Measurements from ENCODE around the gene GRHL1. TPM values are rescaled to one million over a fixed set of nuclear protein-coding genes. Genes with fewer than 3 reads are reported as not detected.

Gene GRHL1
- total and polyA plus RNA-seq, 2 experiments from 2014 or later, result 2.9 to 4.2 TPM

GRCh38 chr2:9941196-9941995, 10.1 kb upstream of the GRHL1 start:
- Histone ChIP-seq H3K36me3 (ENCODE audit: insufficient read depth) (no peaks in the 10 kb centered on the region), H3K27ac (ENCODE audit: low read depth) (no peak overlapping the region), H3K4me2 (no peak overlapping the region), H3K79me2 (replicated peaks; ENCODE audit: insufficient read depth) (no peaks in the 10 kb centered on the region), H3K9me2 (ENCODE audit: insufficient read depth) (no peaks in the 10 kb centered on the region), H3K27me3 (ENCODE audit: insufficient read depth) (no peaks in the 10 kb centered on the region), H3K4me1 (ENCODE audit: insufficient read depth) (peaks cover 9% of the 10 kb centered on the region; the same call in 1 of the 2 replicates), H3F3A (replicated peaks; ENCODE audit: low read depth) (no peaks in the 10 kb centered on the region), H3K4me3 (no peak overlapping the region), H2AFZ (peak overlapping the region; percentile 72; the same call in 1 of the 2 replicates), H4K20me1 (replicated peaks; ENCODE audit: insufficient read depth) (no peaks in the 10 kb centered on the region)
- ATAC-seq, result peak; percentile 57
- Mint-ChIP-seq H3K4me3 (no peak overlapping the region), H3K9me3 (no peaks in the 10 kb centered on the region), H3K27me3 (ENCODE audit: insufficient read depth, low read depth, poor library complexity) (peaks cover 3% of the 10 kb centered on the region), H3K4me1 (peaks cover 26% of the 10 kb centered on the region), H3K36me3 (ENCODE audit: low read depth) (no peaks in the 10 kb centered on the region), H3K27ac (no peak overlapping the region)
- TF ChIP-seq POLR2AphosphoS5 (IDR thresholded peaks at IDR 0.05; ENCODE audit: low read depth), result no peak
- TF ChIP-seq ETS1 (IDR thresholded peaks at IDR 0.05), result no peak
- no peak for TF ChIP-seq CTCF (conservative IDR thresholded peaks at IDR 0.05; ENCODE audit: low read depth in 2 of 2)
- no peak for TF ChIP-seq ZNF114 (CRISPR knock-in tag; IDR thresholded peaks at IDR 0.05)
- TF ChIP-seq EZH2 (IDR thresholded peaks at IDR 0.05; ENCODE audit: low read depth, unreplicated experiment), result no peak
- DNase-seq (ENCODE audit: low spot score), result peak; percentile 37

GRCh38 chr2:9941996-9942390, 9.5 kb upstream of the GRHL1 start:
- Histone ChIP-seq H3K27me3 (ENCODE audit: insufficient read depth) (no peaks in the 10 kb centered on the region), H4K20me1 (replicated peaks; ENCODE audit: insufficient read depth) (no peaks in the 10 kb centered on the region), H3K9me2 (ENCODE audit: insufficient read depth) (no peaks in the 10 kb centered on the region), H3K79me2 (replicated peaks; ENCODE audit: insufficient read depth) (no peaks in the 10 kb centered on the region), H3F3A (replicated peaks; ENCODE audit: low read depth) (no peaks in the 10 kb centered on the region), H3K4me2 (no peak overlapping the region), H3K27ac (ENCODE audit: low read depth) (no peak overlapping the region), H3K36me3 (ENCODE audit: insufficient read depth) (no peaks in the 10 kb centered on the region), H2AFZ (peak overlapping the region; percentile 85), H3K4me1 (ENCODE audit: insufficient read depth) (peaks cover 9% of the 10 kb centered on the region; the same call in 1 of the 2 replicates), H3K4me3 (no peak overlapping the region)
- ATAC-seq, result peak; percentile 54
- peak; percentile 51 for DNase-seq (ENCODE audit: low spot score)
- Mint-ChIP-seq H3K27ac (no peak overlapping the region), H3K4me1 (peaks cover 26% of the 10 kb centered on the region), H3K4me3 (no peak overlapping the region), H3K27me3 (ENCODE audit: insufficient read depth, low read depth, poor library complexity) (peaks cover 3% of the 10 kb centered on the region), H3K36me3 (ENCODE audit: low read depth) (no peaks in the 10 kb centered on the region), H3K9me3 (no peaks in the 10 kb centered on the region)
- TF ChIP-seq CTCF (conservative IDR thresholded peaks at IDR 0.05; ENCODE audit: low read depth in 2 of 2), result no peak
- TF ChIP-seq EZH2phosphoT487 (IDR thresholded peaks at IDR 0.05; ENCODE audit: unreplicated experiment), result no peak
- TF ChIP-seq JUNB (IDR thresholded peaks at IDR 0.05; ENCODE audit: unreplicated experiment), result no peak
- no peak for TF ChIP-seq EZH2 (IDR thresholded peaks at IDR 0.05; ENCODE audit: low read depth, unreplicated experiment)
- TF ChIP-seq ZNF114 (CRISPR knock-in tag; IDR thresholded peaks at IDR 0.05), result no peak
- no peak for TF ChIP-seq ZNF462 (CRISPR knock-in tag; IDR thresholded peaks at IDR 0.05)
- TF ChIP-seq POLR2AphosphoS5 (IDR thresholded peaks at IDR 0.05; ENCODE audit: low read depth), result no peak
